ENCODE results near the gene PKNOX2. TPM values are rescaled to one million over a fixed set of nuclear protein-coding genes. Genes with fewer than 3 reads are reported as not detected.

The PKNOX2 gene
- total RNA-seq, 1 experiment from 2014 or later = 3.7 TPM

- H3K4me1 Mint-ChIP-seq = peaks cover 52% of the 10 kb centered on the region
- DNase-seq (ENCODE audit: low spot score) (no peak), ATAC-seq (no peak)
- POLR2A ChIA-PET = no interaction called here
- H3K36me3 Mint-ChIP-seq = no peaks in the 10 kb centered on the region
- H3K9me3 Mint-ChIP-seq = no peaks in the 10 kb centered on the region
- H3K27ac Mint-ChIP-seq = no peak overlapping the region
- CTCF ChIA-PET = interaction anchor here (1.3 kb wide), 2 partner anchors 84 to 120 kb away, joined by 3 to 5 read pairs; no protein-coding TSS in a partner anchor
- H3K27me3 Mint-ChIP-seq (ENCODE audit: low read depth) = peaks cover 42% of the 10 kb centered on the region
- TF ChIP-seq, protein P1, sequence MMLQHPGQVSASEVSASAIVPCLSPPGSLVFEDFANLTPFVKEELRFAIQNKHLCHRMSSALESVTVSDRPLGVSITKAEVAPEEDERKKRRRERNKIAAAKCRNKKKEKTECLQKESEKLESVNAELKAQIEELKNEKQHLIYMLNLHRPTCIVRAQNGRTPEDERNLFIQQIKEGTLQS (CRISPR knock-in tag; conservative IDR thresholded peaks at IDR 0.05) = no peak
- TF ChIP-seq ZNF396 (CRISPR knock-in tag; IDR thresholded peaks at IDR 0.05; ENCODE audit: borderline replicate concordance) = no peak
- no peak for TF ChIP-seq SMAD4 (CRISPR knock-in tag; IDR thresholded peaks at IDR 0.05)
- no peak for TF ChIP-seq ATF2 (CRISPR knock-in tag; IDR thresholded peaks at IDR 0.05; ENCODE audit: borderline replicate concordance, low read depth)
- no peak for TF ChIP-seq ZNF671 (CRISPR knock-in tag; IDR thresholded peaks at IDR 0.05)
- no peak for TF ChIP-seq ZBTB21 (CRISPR knock-in tag; IDR thresholded peaks at IDR 0.05; ENCODE audit: borderline replicate concordance)
- H3K4me3 Mint-ChIP-seq = peak overlapping the region; percentile 28
Observed at GRCh38 chr11:125261588-125261987, 97.0 kb downstream of the PKNOX2 start.

GRCh38 chr11:125262194-125262829 is 97.8 kb downstream of the PKNOX2 start:
- DNase-seq (ENCODE audit: low spot score) = no peak
- peaks cover 45% of the 10 kb centered on the region for H3K4me1 Mint-ChIP-seq
- TF ChIP-seq MXD4 (CRISPR knock-in tag; IDR thresholded peaks at IDR 0.05; ENCODE audit: borderline replicate concordance) = no peak
- TF ChIP-seq, protein P2, sequence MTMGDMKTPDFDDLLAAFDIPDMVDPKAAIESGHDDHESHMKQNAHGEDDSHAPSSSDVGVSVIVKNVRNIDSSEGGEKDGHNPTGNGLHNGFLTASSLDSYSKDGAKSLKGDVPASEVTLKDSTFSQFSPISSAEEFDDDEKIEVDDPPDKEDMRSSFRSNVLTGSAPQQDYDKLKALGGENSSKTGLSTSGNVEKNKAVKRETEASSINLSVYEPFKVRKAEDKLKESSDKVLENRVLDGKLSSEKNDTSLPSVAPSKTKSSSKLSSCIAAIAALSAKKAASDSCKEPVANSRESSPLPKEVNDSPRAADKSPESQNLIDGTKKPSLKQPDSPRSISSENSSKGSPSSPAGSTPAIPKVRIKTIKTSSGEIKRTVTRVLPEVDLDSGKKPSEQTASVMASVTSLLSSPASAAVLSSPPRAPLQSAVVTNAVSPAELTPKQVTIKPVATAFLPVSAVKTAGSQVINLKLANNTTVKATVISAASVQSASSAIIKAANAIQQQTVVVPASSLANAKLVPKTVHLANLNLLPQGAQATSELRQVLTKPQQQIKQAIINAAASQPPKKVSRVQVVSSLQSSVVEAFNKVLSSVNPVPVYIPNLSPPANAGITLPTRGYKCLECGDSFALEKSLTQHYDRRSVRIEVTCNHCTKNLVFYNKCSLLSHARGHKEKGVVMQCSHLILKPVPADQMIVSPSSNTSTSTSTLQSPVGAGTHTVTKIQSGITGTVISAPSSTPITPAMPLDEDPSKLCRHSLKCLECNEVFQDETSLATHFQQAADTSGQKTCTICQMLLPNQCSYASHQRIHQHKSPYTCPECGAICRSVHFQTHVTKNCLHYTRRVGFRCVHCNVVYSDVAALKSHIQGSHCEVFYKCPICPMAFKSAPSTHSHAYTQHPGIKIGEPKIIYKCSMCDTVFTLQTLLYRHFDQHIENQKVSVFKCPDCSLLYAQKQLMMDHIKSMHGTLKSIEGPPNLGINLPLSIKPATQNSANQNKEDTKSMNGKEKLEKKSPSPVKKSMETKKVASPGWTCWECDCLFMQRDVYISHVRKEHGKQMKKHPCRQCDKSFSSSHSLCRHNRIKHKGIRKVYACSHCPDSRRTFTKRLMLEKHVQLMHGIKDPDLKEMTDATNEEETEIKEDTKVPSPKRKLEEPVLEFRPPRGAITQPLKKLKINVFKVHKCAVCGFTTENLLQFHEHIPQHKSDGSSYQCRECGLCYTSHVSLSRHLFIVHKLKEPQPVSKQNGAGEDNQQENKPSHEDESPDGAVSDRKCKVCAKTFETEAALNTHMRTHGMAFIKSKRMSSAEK (CRISPR knock-in tag; IDR thresholded peaks at IDR 0.05; ENCODE audit: borderline replicate concordance) = no peak
- 0 out of 2 replicates have a peak, but pooled peaks have one; percentile 17 for TF ChIP-seq SP1 (CRISPR knock-in tag; conservative IDR thresholded peaks at IDR 0.05)
- peak overlapping the region; percentile 57 for H3K4me3 Mint-ChIP-seq
- H3K9me3 Mint-ChIP-seq = no peaks in the 10 kb centered on the region
- H3K27me3 Mint-ChIP-seq (ENCODE audit: low read depth) = peaks cover 42% of the 10 kb centered on the region
- no peak for ATAC-seq
- ChIA-PET POLR2A (interaction anchor here (1.9 kb wide), 1 partner anchor 98 kb away, joined by 7 read pairs; the partner anchor contains the start of gene PKNOX2), CTCF (interaction anchor here (1.3 to 3.6 kb wide), 4 partner anchors 56 to 121 kb away, joined by 3 to 29 read pairs (median 4); no protein-coding TSS in a partner anchor)
- no peaks in the 10 kb centered on the region for H3K36me3 Mint-ChIP-seq
- H3K27ac Mint-ChIP-seq = no peak overlapping the region

DNA sequence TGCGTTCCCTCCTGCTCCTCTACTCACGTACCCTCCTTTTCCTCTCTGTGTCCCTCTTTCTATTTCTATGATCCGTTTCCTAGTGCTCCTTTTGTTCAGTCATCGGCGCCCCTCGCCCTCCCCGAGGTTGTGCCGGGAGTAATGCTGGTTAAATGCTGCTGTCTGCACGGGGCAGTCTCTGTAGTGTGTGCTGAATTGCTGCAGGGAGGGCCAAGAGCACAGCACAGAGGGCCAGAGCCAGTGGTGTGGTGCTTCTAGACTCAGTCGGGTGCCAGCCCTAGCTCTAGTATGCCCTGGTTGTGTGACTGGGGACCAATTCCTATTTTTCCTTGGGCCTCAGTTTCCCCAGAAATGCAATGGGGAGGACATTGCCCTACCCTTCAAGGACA is 98.3 kb downstream of the PKNOX2 start:
- no peaks in the 10 kb centered on the region for H3K9me3 Mint-ChIP-seq
- no peaks in the 10 kb centered on the region for H3K36me3 Mint-ChIP-seq
- peak overlapping the region; percentile 57 for H3K4me3 Mint-ChIP-seq
- DNase-seq (ENCODE audit: low spot score) = peak; percentile 31
- no peak overlapping the region for H3K27ac Mint-ChIP-seq
- CTCF ChIA-PET = interaction anchor here (1.0 to 3.6 kb wide), 7 partner anchors 56 to 142 kb away, joined by 3 to 29 read pairs (median 5); no protein-coding TSS in a partner anchor
- POLR2A ChIA-PET = interaction anchor here (1.1 to 1.9 kb wide), 2 partner anchors 25 to 99 kb away, joined by 4 to 7 read pairs; partner anchors contain the start of gene PKNOX2
- peaks cover 43% of the 10 kb centered on the region for H3K4me1 Mint-ChIP-seq
- TF ChIP-seq FOXK1 (CRISPR knock-in tag; IDR thresholded peaks at IDR 0.05) (no peak), ZNF416 (CRISPR knock-in tag; IDR thresholded peaks at IDR 0.05) (no peak), ZNF671 (CRISPR knock-in tag; IDR thresholded peaks at IDR 0.05) (no peak), ZNF281 (CRISPR knock-in tag; IDR thresholded peaks at IDR 0.05) (peak; percentile 25; the same call in 1 of the 2 replicates)
- H3K27me3 Mint-ChIP-seq (ENCODE audit: low read depth) = peaks cover 42% of the 10 kb centered on the region
- peak; percentile 55 for ATAC-seq

All from WTC11 (cell line).